H1 (cell line): Measurements from ENCODE around the gene BABAM2. TPM values are rescaled to one million over a fixed set of nuclear protein-coding genes. Genes with fewer than 3 reads are reported as not detected.

Experiments used
- CTCF ChIP-seq, 3 experiments: IDR thresholded peaks; 1 replicate in 2 of 3; 2 replicates in 1 of 3; pipeline versions ENCODE4 v1.5.1 to v1.6.1; 2011; ENCODE audit warnings: low read length in 3 of 3, mild to moderate bottlenecking in 3 of 3, inconsistent platforms in 2 of 3, low read depth in 1 of 3, moderate library complexity in 1 of 3; ENCODE audit not compliant: insufficient read depth in 1 of 3; ENCODE audit errors: control extremely low read depth in 1 of 3
- SP1 ChIP-seq: IDR thresholded peaks from 2 replicates; pipeline ENCODE4 v1.6.1; 2011; ENCODE audit warnings: low read depth, low read length
- SP2 ChIP-seq: IDR thresholded peaks from 2 replicates; pipeline ENCODE4 v1.6.1; 2012; ENCODE audit warnings: mild to moderate bottlenecking, low read length, inconsistent platforms
- TAF7 ChIP-seq: optimal IDR thresholded peaks from 2 replicates; pipeline ENCODE3; 2011; ENCODE audit warnings: low read depth, mild to moderate bottlenecking, inconsistent platforms, low read length, moderate library complexity, borderline replicate concordance
- polyA plus RNA-seq, 7 experiments: library from polyadenylated mRNA; depleted of rRNA in 3 of 7; stranded (reverse) in 5 of 7; unstranded in 2 of 7; fragments of >200 nt in 5 of 7; fragments of 200-250 nt in 2 of 7; gene quantifications; 1 replicate in 5 of 7; 2 replicates in 1 of 7; 4 replicates in 1 of 7; pipeline versions ENCODE4 v1.2.1 to v1.2.3, GENCODE V29; 2011 to 2013; ENCODE audit warnings: missing spikeins in 2 of 7, mixed read lengths in 2 of 7
- total RNA-seq: library from RNA; stranded (reverse); fragmentation: NEBNext Ultra II Directional; extraction: Animal tissue kit (Norgen Biotek cat#: 25700); gene quantifications from 2 replicates; pipeline ENCODE4 v1.2.1, GENCODE V29; 2021

The BABAM2 gene
- total and polyA plus RNA-seq, 2 of the 8 experiments (the other 6 are each of a cell fraction or from before 2014, with no cell fraction given), result 15.8 to 20.9 TPM

- TF ChIP-seq SP2, result no peak
- TF ChIP-seq TAF7, result no peak
- no peak for TF ChIP-seq SP1
- TF ChIP-seq CTCF (IDR thresholded peaks at IDR 0.05; ENCODE audit: control extremely low read depth in 1 of 3, insufficient read depth in 1 of 3, low read depth in 1 of 3, low read length in 3 of 3), result no peak
Measured at GRCh38 chr2:27990030-27990590, 99.6 kb downstream of the BABAM2 start (continued).
